LNCAP (cell line): ENCODE data around the gene PLK2.

Experiments
- CTCF ChIP-seq: fragments of 450-650 bp; IDR thresholded peaks from 2 replicates; pipeline ENCODE4 v1.5.1; 2017; ENCODE audit warnings: mild to moderate bottlenecking

PLK2 gene

GRCh38 chr5:58455066-58455465 is 4.8 kb downstream of the PLK2 start:
- TF ChIP-seq CTCF: no peak

- TF ChIP-seq CTCF: no peak
These were observed 5.9 kb downstream of the PLK2 start for GRCh38 chr5:58454025-58454424.

GRCh38 chr5:58453306-58453705 is 6.6 kb downstream of the PLK2 start:
- TF ChIP-seq CTCF: no peak

GRCh38 chr5:58452566-58453258 is 7.2 kb downstream of the PLK2 start:
- TF ChIP-seq CTCF: no peak

GRCh38 chr5:58451732-58452565 is 7.9 kb downstream of the PLK2 start:
- TF ChIP-seq CTCF: no peak

- TF ChIP-seq CTCF: no peak
These were observed 8.9 kb downstream of the PLK2 start for GRCh38 chr5:58450811-58451629.

- no peak for TF ChIP-seq CTCF
These were observed 9.9 kb downstream of the PLK2 start for GRCh38 chr5:58450018-58450417.
